ENCODE results near the gene SPHK1.

The SPHK1 gene

DNA sequence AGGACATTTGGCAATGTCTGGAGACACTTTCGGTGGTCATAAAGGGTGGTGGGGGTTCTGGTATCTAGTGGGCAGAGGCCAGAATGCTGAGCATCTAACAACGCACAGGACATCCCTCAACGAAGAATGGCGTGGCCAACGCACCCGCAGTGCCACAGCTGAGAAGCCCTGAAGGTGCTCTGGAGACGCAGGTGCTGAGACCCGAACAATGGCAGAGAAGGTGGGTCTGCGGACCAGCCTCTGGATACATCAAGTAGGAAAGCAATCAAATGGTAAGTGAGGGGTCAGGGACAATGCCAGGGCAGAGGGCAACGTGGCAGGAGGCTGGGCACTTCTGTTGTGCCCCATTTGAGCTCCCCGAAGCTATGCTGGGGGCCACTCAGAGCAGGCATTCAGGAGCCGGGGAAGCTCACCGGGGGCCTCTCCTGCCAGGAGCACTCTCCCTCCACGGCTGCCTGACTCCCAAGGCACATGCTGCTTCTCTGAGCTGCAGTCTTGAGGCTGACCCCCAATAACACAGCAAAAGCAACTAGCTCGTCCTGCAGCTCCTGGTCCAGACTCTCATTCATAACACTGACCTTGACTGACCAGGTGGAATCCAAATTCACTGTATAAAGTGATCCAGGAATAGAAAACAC is 26.0 kb downstream of the SPHK1 start:
- DNase-seq, result no peak

DNA sequence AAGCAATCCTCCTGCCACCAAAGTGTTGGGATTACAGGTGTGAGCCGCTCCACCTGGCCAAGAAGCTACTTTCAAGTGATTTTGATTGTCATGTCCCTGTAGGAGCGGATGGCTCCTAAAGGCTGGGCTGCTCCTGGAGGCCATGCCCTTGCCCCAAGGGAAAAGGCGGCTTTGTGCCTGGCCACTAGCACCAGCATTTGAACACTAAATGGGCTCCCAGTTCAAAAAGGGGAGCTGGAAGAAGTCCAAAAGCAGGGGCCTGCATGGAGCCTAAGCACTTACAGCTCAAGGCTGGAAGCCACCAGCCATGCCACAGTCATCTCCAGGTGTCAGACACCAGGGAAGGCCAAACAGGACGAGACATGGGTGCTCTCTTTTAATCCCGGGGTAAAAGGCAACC is 26.8 kb downstream of the SPHK1 start:
- no peak for DNase-seq

DNA sequence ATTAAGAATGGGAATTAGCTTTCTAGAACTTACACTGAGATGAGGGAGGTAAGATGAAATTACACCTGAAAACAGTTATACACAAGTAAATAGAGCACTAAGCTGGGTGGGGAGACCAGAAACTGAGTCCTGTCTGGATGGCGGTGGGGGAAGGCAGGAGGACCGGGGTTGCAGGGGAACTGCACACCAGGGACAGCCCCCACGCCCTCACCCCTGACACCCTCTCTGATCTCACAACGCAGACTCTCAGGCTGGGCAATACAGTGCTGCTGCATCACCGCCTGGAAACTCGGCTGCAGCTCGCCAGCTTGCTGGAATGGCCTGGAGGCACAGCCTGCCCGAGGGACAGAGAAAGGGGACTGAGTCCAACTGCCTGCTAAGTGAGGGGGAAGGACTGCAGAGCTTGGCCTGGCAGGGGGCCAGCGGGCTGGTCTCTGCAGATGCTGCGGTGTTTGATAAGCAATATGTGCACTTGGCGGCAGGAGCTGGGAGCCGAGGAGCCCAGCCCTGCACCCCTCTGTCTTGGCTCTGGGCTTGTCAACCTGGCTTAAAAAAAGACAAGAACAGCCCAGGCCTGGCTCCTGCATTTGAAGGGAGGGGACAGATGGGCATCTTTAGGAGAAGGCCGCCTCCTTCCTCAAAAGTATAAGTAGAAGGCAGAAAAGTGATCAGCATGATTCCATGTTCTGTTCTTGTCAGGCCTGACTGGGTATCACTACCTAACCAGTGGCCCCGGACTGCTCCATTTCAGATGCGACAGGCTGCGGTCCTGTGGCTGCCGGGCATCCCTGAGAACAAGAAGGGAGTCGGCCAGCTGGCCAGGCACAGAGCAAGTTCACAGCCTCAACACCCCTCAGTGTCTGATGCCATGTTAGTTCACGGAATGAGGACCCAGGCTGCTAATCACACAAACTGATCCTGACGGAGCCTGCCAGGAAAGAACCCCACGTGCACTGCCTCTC is 30.2 kb downstream of the SPHK1 start:
- no peak for DNase-seq

DNA sequence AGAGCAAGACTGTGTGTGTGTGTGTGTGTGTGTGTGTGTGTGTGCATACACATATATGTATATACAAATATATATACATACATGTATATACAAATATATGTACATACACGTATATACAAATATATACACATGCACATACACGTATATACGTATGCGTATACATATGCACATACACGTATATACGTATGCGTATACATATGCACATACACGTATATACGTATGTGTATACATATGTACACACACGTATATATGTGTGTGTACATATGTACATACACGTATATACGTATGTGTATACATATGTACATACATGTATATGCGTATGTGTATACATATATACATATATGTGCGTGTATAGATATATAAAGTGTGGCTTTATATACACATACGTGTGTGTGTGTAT is 31.4 kb downstream of the SPHK1 start:
- no peak for DNase-seq

DNA sequence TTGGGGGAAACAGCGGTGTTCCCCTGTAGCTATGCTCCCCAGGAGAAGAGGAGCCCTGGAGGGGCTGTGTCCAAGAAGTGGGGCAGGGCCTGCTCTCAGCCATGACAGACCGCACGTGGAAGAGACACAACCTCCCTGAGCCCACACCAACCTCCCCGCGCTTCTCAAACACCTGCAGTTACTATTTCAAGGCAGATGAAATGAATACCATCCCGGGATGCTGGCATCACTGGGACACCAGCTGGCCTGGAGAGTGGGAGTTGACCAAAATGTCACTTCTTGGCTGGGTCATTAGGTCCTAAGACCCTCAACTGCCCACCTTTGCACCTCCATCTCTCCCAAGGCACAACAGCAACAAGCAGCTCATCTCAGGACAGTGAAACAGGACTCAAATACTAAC is 32.0 kb downstream of the SPHK1 start:
- DNase-seq, result no peak

DNA sequence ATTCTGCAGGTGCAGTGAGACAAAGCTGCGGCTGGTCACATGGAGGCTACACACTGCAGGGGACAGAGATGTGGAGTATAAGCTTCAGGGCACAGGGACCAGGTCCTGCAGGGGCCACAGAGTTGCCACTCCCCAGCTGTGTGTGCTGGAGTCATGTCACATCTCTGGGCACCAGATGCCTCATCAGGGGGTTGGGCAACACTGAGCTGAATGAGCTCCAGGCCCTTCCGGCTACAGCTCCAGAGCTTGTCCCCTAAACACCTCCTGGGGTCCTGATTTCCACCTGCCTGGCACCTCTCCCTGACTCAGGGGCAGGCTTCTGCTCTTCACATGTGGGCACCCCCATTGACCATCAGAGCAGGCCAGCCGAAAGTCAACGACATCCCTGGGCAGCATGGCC is 32.5 kb downstream of the SPHK1 start:
- DNase-seq, result no peak

DNA sequence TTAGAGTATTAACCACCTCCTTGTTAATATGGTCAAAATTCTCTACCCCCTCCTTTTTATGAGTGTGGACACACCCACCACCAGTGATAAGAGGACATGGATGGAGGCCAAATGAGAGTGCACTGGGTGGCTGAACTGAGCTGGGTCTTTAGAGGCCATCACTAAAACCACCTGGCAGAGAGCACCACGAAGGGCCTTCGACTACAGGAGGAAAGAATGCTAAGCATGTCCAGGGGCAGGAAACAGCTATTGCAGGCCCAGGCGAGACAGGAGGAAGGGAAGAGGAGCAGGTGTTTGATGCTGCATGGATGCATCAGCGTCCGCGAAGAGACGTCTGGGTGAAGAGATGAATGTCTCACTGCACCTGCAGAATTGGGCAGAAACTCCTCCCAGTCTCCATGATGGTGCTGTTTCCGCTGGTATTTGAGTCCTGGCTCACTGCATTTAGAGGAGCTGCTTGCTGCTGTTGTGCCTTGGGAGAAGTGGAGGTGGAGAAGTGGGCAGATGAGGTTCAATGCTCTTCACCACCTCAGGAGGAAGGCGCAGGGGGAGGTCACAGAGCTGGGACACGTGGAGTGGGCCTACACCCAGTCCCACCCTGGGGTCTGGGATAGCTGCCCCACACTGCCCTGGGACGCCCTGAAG is 33.2 kb downstream of the SPHK1 start:
- no peak for DNase-seq

DNA sequence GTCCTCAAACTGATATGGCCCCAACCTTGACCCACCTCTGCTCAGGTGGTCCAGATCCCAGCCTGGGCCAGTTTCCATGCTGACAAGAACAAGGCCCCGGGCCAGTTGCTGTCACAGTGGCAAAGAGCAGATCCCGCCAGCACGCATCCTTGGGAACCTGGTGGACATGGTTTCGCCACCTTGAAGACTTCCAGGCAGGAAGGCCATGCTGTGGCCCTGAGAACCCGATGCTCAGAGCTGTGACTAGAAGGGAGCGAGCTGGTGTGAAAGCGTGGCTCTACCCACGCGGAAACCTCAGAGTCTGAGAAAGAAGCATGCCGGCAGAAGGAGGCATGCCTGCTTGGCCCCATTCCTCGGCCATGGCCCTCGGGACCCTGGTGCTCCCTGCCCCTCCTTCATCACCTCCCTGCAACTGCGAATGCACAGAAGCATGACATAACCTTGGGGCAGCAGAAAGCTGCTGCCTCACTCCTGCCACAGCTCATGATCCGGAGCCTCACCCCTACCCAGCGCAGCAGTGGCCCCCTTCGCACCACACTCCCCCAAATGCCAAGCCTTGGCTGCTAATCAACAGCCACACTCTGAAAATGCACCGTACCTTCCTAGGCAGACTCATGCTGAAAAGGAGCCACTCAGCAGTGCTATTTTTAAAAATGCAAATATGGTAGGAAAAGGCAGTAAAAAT is 35.3 kb downstream of the SPHK1 start:
- DNase-seq, result no peak

DNA sequence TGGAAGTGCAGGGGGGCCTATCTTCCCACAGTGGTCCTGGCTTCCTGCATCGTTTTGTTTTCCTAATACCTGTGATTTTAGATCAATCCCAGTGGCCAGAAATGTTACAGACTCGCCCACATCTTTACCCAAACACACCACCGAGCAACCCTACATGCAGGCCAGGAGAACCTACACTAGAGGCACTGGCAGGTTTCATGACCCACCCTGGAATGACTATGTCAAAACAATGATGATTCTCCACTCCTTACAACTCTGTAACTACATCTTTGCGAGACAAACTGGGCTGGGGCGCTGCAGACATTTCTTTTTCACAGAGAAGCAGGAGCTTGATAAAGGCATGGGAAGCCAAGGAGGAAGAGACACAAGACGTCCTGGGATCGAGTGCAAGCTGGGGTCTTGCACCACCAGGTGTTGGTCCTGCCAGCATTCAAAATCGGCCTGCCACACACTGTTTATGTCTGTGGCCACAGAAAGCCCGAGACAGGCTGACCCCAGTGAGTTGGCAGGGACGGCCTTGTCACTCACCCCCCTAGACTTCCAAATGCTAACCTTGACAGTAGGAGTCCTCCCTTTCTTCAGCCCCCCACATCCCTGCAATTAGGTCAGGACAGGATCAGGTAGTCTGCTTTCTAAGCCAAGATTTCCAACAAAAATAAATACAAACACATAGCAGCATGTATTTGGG is 36.1 kb downstream of the SPHK1 start:
- no peak for DNase-seq

DNA sequence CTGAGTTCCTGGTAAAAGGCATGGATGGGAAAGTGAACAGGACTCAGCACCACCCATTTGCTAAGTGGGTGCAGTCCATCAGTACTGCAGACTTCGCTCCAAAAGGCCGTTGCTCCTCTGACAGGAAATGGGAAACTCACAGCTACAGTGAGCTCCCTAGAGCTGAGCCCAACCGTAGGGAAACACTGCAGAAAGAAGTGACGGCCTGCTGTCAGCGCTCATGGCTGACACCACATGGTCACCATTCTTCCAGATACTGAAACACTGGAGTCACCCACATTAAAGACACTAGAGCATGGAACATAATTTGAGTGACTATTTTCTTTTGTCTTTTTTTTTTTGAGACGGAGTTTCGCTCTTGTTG is 36.6 kb downstream of the SPHK1 start:
- no peak for DNase-seq

DNA sequence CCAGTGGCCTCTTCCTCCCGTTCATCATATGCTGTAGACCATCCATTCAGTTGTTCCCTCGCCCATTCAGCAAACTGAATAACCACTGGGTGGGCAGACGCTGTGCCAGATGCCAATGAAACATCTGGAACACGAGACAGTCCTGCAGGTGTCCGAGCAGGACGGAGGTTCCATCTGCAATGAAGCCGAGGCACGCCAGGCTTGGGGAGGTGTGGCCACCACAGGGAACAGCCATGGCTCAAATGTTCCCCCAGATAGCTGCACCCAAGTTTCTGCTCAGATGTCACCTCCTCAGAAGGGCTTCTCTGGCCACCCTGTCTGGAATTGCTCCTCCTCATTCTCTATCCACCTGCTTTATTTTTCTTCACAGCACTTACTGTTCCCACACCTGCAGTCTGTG is 38.0 kb downstream of the SPHK1 start:
- DNase-seq, result no peak

DNA sequence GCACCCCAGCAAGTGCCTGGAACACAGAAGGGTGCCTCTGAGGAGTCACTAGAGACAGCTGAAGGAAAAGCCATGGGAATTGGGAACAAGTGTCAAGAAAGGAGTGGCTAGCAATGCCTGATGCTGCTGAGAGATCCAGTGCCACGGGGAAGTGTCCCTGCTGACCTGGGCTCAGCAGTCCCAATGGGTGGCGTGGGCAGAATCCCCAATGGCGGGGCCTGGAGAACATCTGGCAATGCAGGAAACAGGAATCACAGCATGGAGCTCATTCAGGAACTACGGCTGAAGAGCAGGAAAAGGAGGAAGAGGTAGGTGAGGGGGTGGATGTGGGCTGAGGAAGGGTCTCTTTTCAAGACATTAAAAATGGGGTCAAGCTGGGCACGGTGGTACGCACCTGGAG is 38.5 kb downstream of the SPHK1 start:
- DNase-seq, result no peak

DNA sequence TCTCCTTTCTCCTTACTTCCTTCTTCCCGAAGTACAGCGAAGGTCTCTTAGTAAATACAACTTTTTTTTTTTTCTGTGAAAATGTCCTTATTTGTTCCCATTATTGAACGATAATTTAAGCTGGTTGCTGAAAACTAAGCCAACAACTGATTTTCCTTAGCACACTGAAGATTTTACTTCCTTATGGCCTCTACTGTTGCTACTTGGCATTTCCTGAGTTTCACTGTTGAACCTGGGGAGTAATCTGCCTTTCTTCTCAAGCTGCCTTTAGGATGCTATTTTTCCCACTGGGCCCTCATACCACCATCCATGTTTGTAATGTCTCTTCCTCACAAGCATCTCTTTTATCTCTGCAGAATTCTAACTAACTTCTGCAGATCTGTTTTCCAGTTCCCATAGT is 42.4 kb downstream of the SPHK1 start:
- DNase-seq, result no peak

DNA sequence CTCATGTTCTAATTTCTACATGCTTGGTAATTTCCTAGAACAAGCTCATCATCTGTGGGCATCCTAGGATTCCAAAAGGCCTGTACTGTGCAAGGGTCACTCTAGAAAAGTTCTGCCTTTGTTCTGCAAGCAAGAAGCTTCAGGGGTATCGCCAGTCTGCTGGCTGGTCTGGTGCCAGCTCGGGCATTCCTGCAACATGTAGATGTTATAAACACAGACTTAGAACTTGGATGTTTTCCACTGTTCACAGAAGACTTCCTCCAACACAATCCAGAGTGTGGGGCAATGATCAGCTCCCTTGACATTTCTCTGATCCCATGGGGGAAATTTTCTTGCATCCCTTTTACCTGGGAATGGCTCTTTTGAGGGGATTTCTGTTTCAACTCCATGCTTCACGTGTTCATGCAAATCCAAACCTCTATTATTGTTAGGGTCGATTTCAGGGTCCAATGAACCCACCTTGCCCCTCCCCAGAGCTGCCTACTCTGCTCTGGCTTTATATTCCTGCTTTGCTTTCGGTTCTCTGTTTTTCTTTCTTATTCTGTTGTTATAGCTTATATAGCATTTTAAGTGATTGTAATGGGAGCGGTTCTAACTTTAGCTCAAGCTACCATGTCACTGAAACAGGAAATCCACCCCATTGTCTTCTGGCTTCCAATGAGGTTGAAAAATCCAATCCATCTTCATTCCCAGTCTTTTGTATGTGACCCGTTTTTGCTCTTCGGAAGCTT is 43.3 kb downstream of the SPHK1 start:
- DNase-seq, result no peak

DNA sequence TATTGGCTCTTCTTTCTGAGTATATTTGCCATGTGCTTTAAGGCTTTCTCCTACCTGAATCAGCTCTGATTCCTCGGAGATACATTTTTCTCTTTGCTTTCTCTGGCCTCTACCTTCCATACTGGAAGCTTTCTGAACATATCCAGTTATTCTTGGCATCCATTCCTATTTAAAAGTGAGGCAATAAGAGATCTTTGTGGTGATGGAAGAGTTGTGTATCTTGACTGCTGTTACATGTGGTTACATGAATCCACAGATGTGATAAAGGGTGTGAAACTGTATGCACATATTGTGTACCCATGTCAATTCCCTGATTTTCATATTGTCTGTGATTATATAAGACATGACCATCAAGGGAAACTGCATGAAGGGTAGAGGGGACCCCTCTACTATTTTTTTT is 44.1 kb downstream of the SPHK1 start:
- DNase-seq, result no peak

DNA sequence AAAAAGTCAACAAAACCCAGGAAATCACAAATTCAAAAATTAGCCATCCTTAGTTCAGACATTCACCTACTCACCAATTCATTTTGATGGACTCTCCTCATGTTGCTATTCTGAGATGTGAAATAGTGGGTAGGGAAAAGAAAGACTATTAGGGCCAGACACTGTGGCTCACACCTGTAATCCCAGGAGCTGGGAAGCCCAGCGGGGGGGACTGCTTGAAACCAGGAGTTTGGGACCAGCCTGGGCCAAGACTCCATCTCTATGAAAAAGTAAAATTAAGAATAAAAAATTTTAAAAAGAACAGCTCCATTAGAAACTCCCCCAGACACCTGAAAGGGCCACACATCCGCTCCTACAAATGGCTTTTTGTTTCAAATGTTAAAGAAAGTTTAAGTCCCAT is 47.1 kb downstream of the SPHK1 start:
- no peak for DNase-seq

DNA sequence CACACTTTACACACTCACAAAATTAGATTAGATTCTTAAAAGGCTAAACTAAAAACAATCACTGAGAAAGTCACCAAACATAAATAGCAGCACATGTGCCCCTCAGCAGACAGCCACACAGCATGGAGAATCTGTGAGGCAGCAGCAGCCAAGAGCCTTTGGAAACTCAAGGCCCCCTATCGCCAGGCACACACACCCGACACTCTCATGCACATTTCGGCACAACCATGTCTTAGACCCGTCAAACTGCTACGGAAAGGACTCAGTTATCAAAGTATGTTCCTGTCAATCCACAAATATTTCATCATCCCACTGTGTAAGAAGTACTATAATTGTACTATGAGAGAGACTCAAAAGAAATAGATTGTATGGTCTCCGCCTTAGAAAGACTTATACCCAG is 47.6 kb downstream of the SPHK1 start:
- DNase-seq, result no peak

DNA sequence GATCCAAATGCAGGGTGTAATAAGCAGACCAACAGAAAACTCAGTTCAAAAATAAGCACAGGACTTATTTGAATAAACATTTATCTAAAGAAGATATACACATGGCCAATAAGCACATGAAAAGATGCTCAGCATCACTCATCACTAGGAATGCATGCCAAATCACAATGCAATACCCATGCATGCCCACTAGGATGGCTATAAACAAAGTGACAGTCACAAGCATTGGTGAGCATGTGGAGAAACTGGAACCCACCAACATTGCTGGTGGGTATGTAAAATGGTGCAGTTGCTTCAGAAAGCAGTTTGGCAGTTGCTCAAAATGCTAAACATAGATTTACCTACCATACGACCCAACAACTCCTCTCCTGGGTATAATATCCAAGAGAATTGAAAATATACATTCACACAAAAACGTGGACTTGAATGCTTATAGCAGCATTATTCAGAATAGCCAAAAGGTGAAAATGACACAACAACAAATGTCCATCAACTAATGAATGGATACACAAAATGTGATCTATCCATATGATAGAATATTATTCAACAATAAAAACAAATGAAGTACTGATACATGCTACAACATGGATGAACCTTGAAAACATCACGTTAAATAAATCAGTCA is 48.4 kb downstream of the SPHK1 start:
- peak; percentile 14 for DNase-seq

DNA sequence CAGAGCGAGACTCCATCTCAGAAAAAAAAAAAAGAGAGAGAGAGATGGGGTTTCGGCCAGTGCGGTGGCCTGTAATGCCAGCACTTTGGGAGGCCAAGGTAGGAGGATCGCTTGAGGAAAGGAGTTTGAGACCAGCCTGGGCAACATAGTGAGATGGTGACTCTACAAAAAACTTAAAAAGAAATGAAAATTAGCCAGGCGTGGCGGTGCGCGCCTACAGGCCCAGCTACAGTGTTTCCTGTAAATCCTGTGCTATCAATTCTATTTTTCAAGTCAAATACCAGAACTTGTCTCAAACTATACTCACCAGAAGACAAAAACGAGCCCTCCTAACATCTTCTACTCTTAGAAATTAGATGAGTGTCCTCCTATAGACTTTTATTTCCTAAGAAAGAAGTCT is 49.3 kb downstream of the SPHK1 start:
- DNase-seq, result no peak

DNA sequence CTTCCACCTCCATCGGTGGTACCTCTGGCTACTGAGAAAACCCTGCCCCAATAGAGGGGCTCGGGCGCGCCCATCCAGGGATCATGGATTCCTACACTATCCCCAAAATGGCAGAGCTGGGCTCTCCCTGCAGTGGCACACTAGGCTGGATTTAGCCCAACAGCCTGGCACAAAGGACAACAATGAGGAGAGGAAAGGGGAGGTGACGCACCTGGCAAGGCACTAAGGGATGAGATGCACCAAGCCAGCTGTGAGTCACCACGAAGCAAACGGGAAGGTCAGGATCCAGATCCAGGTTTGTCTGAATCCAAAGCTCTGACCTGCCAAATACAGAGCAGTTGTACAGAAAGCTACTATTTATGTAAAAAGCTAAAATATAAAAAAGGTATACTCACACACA is 50.5 kb downstream of the SPHK1 start:
- DNase-seq, result no peak

DNA sequence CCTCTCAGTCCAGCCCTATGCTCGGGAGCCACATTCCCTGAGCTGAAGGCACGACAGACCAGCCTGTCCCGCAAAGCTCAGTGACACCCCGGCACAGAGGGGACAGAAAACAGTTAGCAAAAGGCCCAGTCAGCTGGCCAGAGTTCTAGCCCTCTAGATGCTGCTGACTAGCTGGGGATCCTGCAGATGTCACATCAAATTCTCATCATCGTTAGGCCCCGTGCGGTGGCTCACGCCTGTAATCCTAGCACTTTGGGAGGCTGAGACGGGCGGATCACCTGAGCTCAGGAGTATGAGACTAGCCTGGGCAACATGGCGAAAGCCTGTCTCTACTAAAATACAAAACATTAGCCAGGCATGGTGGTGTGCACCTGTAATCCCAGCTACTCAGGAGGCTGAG is 51.3 kb downstream of the SPHK1 start:
- DNase-seq, result no peak
